Measurements from ENCODE around the gene MAGI2. TPM values are rescaled to one million over a fixed set of nuclear protein-coding genes. Genes with fewer than 3 reads are reported as not detected.

MAGI2 gene
- total RNA-seq, 1 donor from 2014 or later = 11.4 TPM

DNA sequence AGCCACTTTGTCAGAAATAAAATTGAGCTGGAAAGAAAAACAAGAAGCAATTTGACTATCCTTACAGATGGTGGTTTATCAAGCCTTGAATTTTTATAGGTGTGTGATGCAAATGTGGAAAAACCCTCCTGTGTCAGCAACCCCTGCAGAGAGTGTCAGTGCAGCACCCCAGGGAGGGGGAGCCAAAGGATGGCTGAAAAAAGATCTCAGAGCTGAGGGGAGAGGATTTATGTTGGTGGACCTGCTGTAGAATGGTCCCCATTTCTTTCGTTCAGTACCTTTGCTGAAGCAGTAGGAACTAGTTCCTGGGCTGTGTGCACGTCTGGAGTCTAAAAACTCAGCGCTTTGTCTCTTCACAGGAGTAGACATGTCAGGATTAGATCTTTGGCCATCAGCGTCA is 1415.9 kb downstream of the MAGI2 start:
- Mint-ChIP-seq H3K4me3 (ENCODE audit: low read depth) (no peak overlapping the region), H3K27ac (no peak overlapping the region), H3K36me3 (ENCODE audit: insufficient read depth) (peaks cover 3% of the 10 kb centered on the region), H3K4me1 (ENCODE audit: low read depth) (peaks cover 8% of the 10 kb centered on the region), H3K27me3 (no peaks in the 10 kb centered on the region), H3K9me3 (ENCODE audit: low read depth) (no peaks in the 10 kb centered on the region)
- no peak for DNase-seq (ENCODE audit: low spot score, unreplicated experiment)
- TF ChIP-seq, protein P1, sequence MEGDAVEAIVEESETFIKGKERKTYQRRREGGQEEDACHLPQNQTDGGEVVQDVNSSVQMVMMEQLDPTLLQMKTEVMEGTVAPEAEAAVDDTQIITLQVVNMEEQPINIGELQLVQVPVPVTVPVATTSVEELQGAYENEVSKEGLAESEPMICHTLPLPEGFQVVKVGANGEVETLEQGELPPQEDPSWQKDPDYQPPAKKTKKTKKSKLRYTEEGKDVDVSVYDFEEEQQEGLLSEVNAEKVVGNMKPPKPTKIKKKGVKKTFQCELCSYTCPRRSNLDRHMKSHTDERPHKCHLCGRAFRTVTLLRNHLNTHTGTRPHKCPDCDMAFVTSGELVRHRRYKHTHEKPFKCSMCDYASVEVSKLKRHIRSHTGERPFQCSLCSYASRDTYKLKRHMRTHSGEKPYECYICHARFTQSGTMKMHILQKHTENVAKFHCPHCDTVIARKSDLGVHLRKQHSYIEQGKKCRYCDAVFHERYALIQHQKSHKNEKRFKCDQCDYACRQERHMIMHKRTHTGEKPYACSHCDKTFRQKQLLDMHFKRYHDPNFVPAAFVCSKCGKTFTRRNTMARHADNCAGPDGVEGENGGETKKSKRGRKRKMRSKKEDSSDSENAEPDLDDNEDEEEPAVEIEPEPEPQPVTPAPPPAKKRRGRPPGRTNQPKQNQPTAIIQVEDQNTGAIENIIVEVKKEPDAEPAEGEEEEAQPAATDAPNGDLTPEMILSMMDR (IDR thresholded peaks at IDR 0.05; ENCODE audit: unreplicated experiment) = no peak

DNA sequence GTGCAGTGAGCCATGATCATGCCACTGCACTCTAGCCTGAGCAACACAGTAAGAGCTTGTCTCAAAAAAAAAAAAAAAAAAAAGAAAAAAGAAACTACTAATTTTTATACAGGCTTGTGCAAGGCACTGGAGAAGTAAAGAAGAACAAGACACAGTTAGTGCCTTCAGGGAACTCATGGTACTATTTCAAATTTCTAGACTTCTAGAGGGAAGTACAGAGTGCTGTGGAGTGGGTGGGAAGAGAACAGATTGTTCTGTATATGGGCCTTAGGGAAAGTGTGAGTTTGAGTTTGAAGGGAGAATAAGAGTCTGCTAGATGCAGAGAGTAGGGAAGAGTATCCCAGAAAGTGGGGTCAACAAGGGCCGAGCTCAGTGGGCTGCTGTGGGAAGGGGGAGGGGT is 1420.1 kb downstream of the MAGI2 start:
- Mint-ChIP-seq H3K36me3 (ENCODE audit: insufficient read depth) (peaks cover 1% of the 10 kb centered on the region), H3K4me1 (ENCODE audit: low read depth) (no peaks in the 10 kb centered on the region), H3K4me3 (ENCODE audit: low read depth) (no peak overlapping the region), H3K27me3 (no peaks in the 10 kb centered on the region), H3K27ac (no peak overlapping the region), H3K9me3 (ENCODE audit: low read depth) (no peaks in the 10 kb centered on the region)
- TF ChIP-seq, protein P1 (IDR thresholded peaks at IDR 0.05; ENCODE audit: unreplicated experiment) = no peak
- DNase-seq (ENCODE audit: low spot score, unreplicated experiment) = no peak

DNA sequence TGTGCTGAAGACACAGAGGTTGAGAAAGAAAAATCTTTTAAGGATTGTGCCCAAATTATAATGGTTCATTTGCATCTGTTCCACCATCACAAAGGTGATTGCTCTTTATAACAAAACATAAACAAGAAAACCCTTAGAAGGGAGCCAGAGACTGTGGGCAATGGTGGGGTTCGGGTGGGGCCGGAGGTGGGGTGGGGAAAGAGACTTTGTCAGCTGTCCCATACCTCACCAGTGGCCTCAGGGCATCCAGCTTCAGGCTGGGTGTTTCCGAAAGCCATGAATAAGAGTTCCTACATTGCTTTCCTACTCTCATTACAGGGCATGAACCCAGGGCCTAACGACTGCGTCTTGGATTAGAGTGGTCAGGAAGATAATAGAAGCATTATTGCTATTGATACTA is 1427.0 kb downstream of the MAGI2 start:
- TF ChIP-seq, protein P1 (IDR thresholded peaks at IDR 0.05; ENCODE audit: unreplicated experiment) = no peak
- no peaks in the 10 kb centered on the region for H3K4me1 Mint-ChIP-seq (ENCODE audit: low read depth)
- no peaks in the 10 kb centered on the region for H3K36me3 Mint-ChIP-seq (ENCODE audit: insufficient read depth)
- no peak overlapping the region for H3K27ac Mint-ChIP-seq
- no peaks in the 10 kb centered on the region for H3K27me3 Mint-ChIP-seq
- H3K9me3 Mint-ChIP-seq (ENCODE audit: low read depth) = no peaks in the 10 kb centered on the region
- no peak for DNase-seq (ENCODE audit: low spot score, unreplicated experiment)
- no peak overlapping the region for H3K4me3 Mint-ChIP-seq (ENCODE audit: low read depth)

DNA sequence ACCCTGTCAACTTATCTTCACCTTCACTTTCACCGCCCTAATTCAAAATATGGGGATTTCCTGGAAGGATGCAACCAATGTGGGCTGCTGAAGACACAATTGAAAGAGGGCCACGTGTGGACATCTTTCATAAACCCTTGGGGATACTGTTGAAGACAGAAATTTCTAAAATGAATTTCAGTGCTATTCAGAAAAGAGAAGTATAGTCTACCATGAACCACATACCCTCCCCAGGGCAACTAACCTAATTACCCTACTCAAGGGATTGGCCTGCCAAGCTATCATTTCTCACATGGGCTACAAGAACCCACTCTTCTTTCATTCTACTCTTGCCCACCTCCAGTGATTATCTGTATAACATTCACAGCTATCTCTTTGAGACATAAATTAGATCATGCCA is 1428.9 kb downstream of the MAGI2 start:
- no peak overlapping the region for H3K4me3 Mint-ChIP-seq (ENCODE audit: low read depth)

DNA sequence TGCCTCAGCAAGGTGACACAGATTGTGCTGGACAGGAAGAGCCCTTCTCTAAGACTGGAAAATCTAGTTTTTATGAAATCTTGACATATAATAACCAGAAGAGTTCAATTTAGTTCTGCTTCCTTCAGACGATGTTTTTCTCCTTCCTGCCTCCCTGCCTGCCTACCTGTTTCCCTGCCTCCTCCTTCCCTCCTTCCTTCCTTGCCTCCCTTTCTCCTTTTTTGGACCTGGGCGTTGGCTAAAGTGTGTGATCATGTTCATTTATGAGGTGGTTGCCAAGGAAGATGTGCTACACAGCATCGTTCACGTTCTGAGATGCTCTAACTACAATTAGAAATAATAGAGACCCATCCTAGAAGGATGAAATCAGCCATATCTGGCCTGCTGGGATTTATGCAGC is 1430.3 kb downstream of the MAGI2 start:
- no peak for DNase-seq (ENCODE audit: low spot score, unreplicated experiment)
- Mint-ChIP-seq H3K4me1 (ENCODE audit: low read depth) (peaks cover 10% of the 10 kb centered on the region), H3K36me3 (ENCODE audit: insufficient read depth) (no peaks in the 10 kb centered on the region), H3K4me3 (ENCODE audit: low read depth) (no peak overlapping the region), H3K27me3 (no peaks in the 10 kb centered on the region), H3K27ac (no peak overlapping the region), H3K9me3 (ENCODE audit: low read depth) (no peaks in the 10 kb centered on the region)
- TF ChIP-seq, protein P1 (IDR thresholded peaks at IDR 0.05; ENCODE audit: unreplicated experiment) = no peak

More for the DNA sequence above, 1428.9 kb downstream of the MAGI2 start:
- no peak for DNase-seq (ENCODE audit: low spot score, unreplicated experiment)
- TF ChIP-seq, protein P1 (IDR thresholded peaks at IDR 0.05; ENCODE audit: unreplicated experiment) = no peak
- Mint-ChIP-seq H3K27ac (no peak overlapping the region), H3K27me3 (no peaks in the 10 kb centered on the region), H3K9me3 (ENCODE audit: low read depth) (no peaks in the 10 kb centered on the region), H3K36me3 (ENCODE audit: insufficient read depth) (no peaks in the 10 kb centered on the region), H3K4me1 (ENCODE audit: low read depth) (peaks cover 2% of the 10 kb centered on the region)
